Duodenal mucosa (tissue), 2 donors: ENCODE data around the gene MAD2L1BP.

Source experiments
- H3K27ac ChIP-seq: one replicate; pipeline ENCODE4 v1.7.0; 2013; ENCODE audit warnings: low read depth, low read length
- H3K27me3 ChIP-seq, 2 donors: one replicate each; pipeline ENCODE4 v1.7.0; 2013; ENCODE audit warnings: low read length in 2 of 2, control low read depth in 1 of 2; ENCODE audit not compliant: insufficient read depth in 2 of 2, control insufficient read depth in 1 of 2
- H3K36me3 ChIP-seq, 2 donors: one replicate each; pipeline ENCODE4 v1.7.0; 2013; ENCODE audit warnings: low read length in 2 of 2, control low read depth in 1 of 2; ENCODE audit not compliant: insufficient read depth in 2 of 2, control insufficient read depth in 1 of 2
- H3K4me1 ChIP-seq, 2 donors: one replicate each; pipeline ENCODE4 v1.7.0; 2013; ENCODE audit warnings: low read length in 2 of 2, control low read depth in 1 of 2; ENCODE audit not compliant: insufficient read depth in 2 of 2, control insufficient read depth in 1 of 2
- H3K4me3 ChIP-seq, 2 donors: one replicate each; pipeline ENCODE4 v1.7.0; 2013; ENCODE audit warnings: low read length in 2 of 2, low read depth in 1 of 2
- H3K9ac ChIP-seq, 2 donors: one replicate each; pipeline ENCODE4 v1.7.0; 2013; ENCODE audit warnings: low read length in 2 of 2, low read depth in 1 of 2
- H3K9me3 ChIP-seq, 2 donors: one replicate each; pipeline ENCODE4 v1.7.0; 2013; ENCODE audit warnings: low read length in 2 of 2, control low read depth in 1 of 2; ENCODE audit not compliant: control insufficient read depth in 1 of 2

Gene MAD2L1BP

DNA sequence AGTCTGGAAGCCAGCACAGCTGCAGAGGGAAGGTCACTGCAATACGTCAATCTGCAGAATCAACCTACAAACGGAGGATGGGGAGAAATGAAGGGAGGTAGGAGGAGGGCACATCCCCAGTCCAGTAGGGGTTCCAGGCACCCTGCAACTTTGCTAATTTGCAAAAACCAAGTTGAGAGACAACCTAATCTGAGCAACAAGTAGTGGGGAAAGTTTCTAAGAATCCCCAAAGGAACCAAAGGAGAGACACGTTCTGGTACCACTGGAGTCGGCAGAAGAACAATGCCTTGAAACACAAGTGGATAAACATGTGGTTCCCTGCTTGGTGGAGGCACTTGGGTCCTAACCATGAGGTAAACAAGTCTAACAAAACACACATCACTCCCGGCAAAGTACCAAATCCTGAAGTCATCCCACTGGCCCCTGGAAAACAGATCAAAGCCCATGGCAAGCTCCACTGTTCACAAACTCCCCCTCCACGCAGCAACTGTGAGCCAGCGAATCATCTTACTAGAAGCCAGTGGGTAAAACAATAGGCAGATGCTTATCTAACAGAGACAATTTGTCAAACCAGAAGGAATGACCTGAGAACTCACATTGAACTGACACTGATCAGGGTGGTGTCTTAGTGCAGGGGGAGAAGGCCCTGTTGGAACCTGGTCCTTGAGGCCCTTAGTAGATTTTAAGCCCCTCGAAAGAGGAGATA is 47.2 kb downstream of the MAD2L1BP start:
- Histone ChIP-seq H3K36me3 (peaks cover 10 to 35% of the 10 kb centered on the region in 2 donors), H3K4me3 (no peak overlapping the region), H3K27me3 (no peaks in the 10 kb centered on the region), H3K9ac (no peak overlapping the region), H3K4me1 (peaks cover 49 to 58% of the 10 kb centered on the region in 2 donors), H3K9me3 (no peaks in the 10 kb centered on the region), H3K27ac (no peak overlapping the region)

DNA sequence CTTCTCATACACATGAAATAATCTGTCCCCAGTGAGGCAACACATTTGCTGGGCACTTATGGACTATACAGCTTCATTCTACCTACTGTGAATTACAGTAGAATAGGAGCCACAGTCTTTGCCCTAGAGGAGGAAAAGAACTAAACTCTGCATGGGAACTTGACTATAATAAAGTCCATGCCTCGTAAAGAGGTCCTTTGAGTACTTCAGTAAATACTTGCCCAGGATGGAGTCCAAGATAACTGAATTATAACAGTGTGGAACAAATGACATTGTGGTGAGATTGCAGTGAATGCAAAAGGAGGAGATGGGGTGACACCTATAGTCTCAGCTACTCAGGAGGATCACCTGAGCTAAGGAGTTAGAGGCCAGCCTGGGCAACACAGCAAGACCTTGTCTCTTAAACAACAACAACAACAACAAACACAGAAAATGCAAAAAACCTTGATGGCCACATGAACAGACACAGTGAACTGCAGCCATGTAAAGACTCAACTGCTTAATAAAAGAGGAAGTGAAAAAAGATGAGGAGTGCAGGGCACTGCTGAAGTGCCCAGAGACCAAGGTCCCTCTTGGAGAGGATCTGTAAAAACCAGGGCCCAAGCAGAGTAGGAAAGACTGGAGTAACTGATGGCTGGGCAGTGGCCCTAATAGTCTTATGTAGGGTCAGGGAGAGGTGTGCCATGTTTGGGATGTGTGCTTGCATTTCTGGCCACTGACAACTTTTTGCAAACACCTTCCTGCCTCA is 48.2 kb downstream of the MAD2L1BP start:
- H3K9me3 ChIP-seq, result no peaks in the 10 kb centered on the region
- H3K27me3 ChIP-seq, result no peaks in the 10 kb centered on the region
- H3K4me1 ChIP-seq, result peaks cover 54 to 64% of the 10 kb centered on the region in 2 donors
- H3K9ac ChIP-seq, result no peak overlapping the region
- H3K4me3 ChIP-seq, result no peak overlapping the region
- H3K36me3 ChIP-seq, result peaks cover 4 to 25% of the 10 kb centered on the region in 2 donors
- H3K27ac ChIP-seq, result no peak overlapping the region

- Histone ChIP-seq H3K36me3 (peaks cover 0 to 7% of the 10 kb centered on the region in 2 donors), H3K9ac (peak overlapping the region; percentile 61 to 94), H3K4me3 (peak overlapping the region; percentile 78 to 91), H3K27ac (peak overlapping the region; percentile 79), H3K9me3 (no peaks in the 10 kb centered on the region), H3K27me3 (no peaks in the 10 kb centered on the region), H3K4me1 (peaks cover 42 to 50% of the 10 kb centered on the region in 2 donors)
Measured at GRCh38 chr6:43687079-43687436, 51.4 kb downstream of the MAD2L1BP start.

- Histone ChIP-seq H3K4me1 (peaks cover 35 to 45% of the 10 kb centered on the region in 2 donors), H3K36me3 (peaks cover 0 to 7% of the 10 kb centered on the region in 2 donors), H3K4me3 (peak within 1 kb of the TSS; percentile 78 to 91), H3K9ac (peak within 1 kb of the TSS; percentile 61 to 94), H3K27ac (peak within 1 kb of the TSS; percentile 79), H3K9me3 (no peaks in the 10 kb centered on the region), H3K27me3 (no peaks in the 10 kb centered on the region)
Measured at GRCh38 chr6:43687437-43688347, 52.1 kb downstream of the MAD2L1BP start, which contains the start of gene MRPS18A. MRPS18A (minus strand) TSS chr6:43687791; CDS start chr6:43687779, 12 bp downstream.

DNA sequence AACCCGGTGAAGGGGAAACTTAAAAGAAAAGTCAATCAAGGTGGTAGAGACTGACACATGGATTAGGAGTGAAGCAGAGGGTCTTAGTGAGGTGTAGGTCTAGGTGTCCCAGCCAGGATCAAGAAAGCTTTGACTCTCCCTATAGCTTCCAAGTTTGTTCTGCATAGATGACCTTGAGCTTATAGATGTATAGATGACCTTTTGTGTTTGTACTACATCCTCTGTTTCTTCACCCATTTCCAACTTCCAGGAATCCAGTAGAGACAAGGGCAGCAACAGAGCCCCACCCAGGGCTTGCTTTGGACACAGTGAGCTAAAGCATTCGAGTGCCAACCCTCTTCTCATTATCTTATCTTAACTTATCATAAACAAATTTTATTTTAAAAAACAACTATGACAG is 53.8 kb downstream of the MAD2L1BP start:
- Histone ChIP-seq H3K27me3 (no peaks in the 10 kb centered on the region), H3K4me3 (no peak overlapping the region), H3K27ac (no peak overlapping the region)

More for the DNA sequence above, 53.8 kb downstream of the MAD2L1BP start:
- Histone ChIP-seq H3K4me1 (peaks cover 26 to 29% of the 10 kb centered on the region in 2 donors), H3K9ac (no peak overlapping the region), H3K9me3 (no peaks in the 10 kb centered on the region), H3K36me3 (no peaks in the 10 kb centered on the region)
